Measurements from ENCODE around the gene SRGAP3.

Gene SRGAP3

DNA sequence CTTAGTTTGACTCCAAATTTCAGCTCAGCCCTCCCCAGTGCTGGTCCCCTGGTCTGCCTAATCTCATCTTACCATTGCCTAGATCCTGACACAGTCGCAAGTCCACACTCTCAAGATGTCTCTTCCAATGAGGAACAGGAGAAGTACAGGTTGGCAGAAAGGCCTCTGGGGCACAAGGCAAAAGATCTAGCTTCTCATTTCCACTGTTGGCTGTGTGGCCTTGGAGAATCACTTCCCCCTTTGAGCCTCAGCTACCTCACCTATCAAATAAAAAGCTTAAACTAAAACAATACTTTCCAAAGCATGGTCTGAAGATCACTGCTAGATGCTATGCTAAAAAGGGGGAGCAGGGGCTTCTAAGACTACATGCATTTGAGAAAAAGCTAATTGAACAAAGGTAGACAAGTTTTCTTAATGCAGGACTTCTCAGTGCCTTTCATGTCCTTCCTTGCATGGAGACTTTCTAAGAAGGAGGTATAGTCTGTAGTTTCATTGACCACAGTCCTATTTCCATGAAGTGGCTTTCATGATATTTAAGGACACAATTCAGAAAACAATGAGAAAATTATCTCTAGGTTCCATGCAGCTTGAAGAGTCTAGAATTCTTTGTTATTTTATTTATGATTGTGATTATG lies 168.1 kb downstream of the SRGAP3 start:
- DNase-seq (ENCODE audit: low read depth) = no peak

GRCh38 chr3:9080163-9080562 lies 169.3 kb downstream of the SRGAP3 start:
- DNase-seq (ENCODE audit: low read depth) = no peak

DNA sequence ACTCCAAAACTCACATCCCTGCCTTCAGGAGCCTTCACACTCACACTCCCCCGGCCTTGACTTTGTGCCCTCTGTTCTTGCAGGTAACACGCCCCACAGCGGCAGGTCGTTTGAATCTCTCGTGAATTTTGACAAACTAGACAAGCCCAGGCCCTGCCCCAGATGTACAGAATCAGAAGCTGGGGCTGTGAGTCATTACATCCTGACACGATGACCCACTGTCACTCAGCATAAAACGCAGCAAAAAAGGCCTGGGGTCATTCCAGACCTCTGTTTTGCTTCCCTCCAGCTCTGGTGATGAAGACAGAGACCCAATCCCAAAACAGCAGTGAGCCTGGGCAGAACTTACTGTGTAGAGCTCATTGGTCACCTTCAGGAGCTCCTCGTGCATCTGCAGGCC lies 169.8 kb downstream of the SRGAP3 start:
- DNase-seq (ENCODE audit: low read depth) = no peak

GRCh38 chr3:9078561-9079240 lies 170.7 kb downstream of the SRGAP3 start:
- DNase-seq (ENCODE audit: low read depth) = no peak

DNA sequence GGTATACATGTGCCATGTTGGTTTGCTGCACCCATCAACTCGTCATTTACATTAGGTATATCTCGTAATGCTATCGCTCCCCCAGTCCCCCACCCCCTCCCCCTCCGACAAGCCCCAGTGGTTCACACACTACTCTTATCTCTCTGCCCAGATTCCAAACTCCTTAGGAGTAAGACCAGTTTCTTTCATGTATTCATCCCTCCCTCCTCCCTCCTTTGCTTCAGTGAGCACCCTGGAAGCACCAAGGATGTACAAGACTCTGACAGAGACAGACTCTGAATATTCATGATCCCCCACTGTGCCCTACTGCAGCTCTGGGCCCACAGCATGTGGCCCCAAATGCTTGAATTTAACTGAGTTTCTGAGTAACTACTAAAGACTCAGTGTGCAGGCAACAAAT lies 172.4 kb downstream of the SRGAP3 start:
- DNase-seq (ENCODE audit: low read depth) = no peak

- no peak for DNase-seq (ENCODE audit: low read depth)
These were observed 173.7 kb downstream of the SRGAP3 start for GRCh38 chr3:9075762-9076161.

GRCh38 chr3:9074079-9074478 lies 175.4 kb downstream of the SRGAP3 start:
- no peak for DNase-seq (ENCODE audit: low read depth)

DNA sequence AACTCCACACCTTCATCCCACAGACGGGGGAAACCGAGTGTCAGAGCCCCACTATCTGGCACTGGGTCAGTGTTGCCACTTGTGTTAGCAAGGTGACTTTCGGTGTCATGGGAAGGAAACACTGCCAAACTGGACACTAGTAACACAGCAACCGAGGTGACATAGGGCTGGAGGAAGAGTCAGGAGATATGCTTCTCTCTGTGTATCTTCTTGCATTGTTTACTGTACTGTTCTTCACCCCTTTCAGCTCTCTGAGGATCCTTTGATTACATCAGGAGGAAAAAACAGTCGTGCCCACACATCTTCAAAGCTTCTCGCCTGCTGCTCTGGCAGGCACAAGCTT lies 176.8 kb downstream of the SRGAP3 start:
- no peak for DNase-seq (ENCODE audit: low read depth)

DNA sequence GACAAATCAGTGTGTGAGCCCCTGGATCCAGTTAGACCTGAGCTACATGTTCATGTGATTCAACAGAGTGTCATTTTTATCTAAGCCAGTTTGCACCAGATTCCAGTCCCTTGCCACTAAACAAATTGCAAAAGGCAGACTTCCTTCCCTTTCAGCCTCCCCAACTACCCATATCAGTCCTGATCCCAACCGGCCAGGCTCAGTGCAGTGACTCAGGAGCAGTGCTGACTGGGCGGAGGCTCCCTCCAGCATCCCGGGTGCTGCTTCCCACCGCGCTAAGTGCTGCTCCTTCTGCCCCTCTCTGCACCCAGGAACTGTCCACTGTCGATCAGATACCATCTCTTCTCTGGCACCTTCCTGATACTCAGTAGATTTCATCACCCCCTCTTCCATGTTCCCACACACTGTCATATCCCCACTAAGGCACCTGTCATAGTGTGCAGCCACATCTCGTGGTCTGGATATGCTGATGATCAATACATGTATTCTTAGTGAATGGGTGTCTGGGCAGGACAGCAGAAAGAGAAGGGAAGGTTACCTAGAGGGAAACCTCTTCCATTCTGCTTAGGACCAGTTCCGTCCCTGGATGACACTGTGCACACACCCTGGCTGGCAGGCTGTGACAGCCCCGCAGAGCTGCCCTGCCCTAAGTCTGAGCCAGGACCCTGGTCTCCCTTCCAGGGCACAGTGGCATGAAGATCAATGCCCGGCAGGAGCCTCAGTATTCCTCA lies 177.3 kb downstream of the SRGAP3 start:
- DNase-seq (ENCODE audit: low read depth) = no peak

DNA sequence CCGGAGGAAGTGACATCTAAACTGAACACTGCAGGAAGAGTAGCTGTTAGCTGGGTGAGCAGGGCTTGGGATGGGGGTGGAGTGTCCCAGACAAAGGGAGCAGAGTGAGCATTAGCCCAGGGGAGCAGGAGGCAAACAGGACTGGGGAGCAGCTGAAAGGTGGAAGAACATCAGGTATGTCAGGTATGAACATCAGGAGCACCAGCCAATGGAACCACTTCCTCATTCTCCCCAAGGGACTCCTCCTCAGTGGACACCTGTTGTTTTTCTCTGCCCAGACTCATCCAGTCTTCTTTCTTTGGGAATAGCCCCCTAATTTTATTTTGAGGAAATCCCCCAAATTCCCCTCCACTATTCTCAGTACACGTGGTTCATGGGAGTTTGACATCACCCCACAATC lies 178.5 kb downstream of the SRGAP3 start:
- no peak for DNase-seq (ENCODE audit: low read depth)

DNA sequence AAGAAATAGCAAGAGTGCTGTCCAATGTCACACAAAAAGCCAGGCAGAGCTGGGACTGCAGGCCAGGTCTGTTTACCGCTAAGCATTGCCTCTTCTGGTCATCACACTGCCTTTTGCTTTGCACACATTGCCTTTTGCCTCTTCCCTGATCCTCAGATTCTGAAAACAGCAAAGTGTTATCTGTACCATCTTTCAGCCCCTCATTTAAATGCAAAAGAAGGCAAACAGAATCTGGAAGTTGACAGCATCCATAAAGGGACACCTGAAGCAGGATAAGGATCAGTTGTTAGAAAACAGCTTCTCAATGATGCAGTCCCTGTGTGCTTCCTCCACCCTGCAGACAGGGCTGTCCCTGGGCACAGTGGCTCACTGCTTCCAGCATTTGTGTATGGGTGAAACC lies 179.5 kb downstream of the SRGAP3 start:
- DNase-seq (ENCODE audit: low read depth) = no peak

DNA sequence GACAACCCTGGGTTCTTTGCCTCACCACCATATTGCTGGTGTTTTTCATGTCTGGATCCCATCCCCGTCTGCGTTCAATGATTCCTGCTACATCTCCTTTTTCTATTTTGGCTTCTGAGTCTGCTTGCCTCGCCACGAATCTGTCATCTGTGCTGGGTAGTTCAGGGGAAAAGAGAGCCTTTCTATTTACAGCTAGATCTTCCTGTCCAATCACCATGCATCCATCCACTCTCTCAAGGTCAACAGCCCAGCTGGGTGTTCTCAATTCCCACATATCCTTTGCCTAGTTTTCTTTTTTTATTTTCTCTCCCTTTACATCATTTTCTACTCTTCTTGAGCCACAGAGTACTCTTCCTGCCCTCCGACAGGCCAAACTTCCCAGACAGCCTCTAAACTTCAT lies 181.4 kb downstream of the SRGAP3 start:
- no peak for DNase-seq (ENCODE audit: low read depth)

GRCh38 chr3:9067352-9067975 lies 182.0 kb downstream of the SRGAP3 start:
- DNase-seq (ENCODE audit: low read depth) = no peak

DNA sequence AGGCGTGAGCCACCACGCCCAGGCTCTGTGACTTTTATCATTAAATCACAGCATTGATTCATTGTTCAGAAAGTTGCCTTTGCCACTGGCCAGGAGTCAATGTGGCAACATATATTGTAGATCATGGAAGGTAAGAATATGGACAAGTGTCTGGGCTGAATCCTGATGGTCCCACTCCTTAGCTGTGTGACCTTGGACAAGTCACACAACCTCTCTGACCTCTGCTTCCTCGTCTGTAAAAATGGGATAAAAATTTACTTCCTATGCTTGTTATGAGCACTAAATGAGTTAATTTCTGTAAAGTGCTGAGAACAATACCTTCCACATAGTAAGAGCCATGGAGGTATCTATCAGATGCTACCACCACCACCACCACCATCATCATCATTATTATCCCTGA lies 182.7 kb downstream of the SRGAP3 start:
- DNase-seq (ENCODE audit: low read depth) = no peak

GRCh38 chr3:9066141-9066540 lies 183.3 kb downstream of the SRGAP3 start:
- DNase-seq (ENCODE audit: low read depth) = no peak

GRCh38 chr3:9064850-9065249 lies 184.6 kb downstream of the SRGAP3 start:
- DNase-seq (ENCODE audit: low read depth) = no peak

GRCh38 chr3:9064251-9064650 lies 185.2 kb downstream of the SRGAP3 start:
- DNase-seq (ENCODE audit: low read depth) = no peak

DNA sequence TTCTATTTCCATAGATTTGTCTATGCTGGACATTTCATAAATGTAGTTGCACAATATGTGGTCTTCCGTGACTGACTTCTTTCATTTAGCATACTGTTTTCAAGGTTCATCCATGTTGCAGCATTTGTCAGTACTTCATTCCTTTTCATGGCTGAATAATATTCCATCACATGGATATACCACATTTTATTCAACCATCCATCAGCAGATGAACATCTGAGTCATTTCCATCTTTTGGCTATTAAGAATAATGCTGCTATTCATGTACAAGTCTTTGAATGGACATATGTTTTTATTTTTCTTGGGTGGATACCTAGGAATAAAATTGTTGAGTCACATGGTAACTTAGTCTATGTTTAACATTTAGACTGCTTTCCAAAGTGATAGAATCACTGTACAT lies 186.9 kb downstream of the SRGAP3 start:
- DNase-seq (ENCODE audit: low read depth) = no peak

GRCh38 chr3:9061634-9062033 lies 187.8 kb downstream of the SRGAP3 start:
- DNase-seq (ENCODE audit: low read depth) = no peak

DNA sequence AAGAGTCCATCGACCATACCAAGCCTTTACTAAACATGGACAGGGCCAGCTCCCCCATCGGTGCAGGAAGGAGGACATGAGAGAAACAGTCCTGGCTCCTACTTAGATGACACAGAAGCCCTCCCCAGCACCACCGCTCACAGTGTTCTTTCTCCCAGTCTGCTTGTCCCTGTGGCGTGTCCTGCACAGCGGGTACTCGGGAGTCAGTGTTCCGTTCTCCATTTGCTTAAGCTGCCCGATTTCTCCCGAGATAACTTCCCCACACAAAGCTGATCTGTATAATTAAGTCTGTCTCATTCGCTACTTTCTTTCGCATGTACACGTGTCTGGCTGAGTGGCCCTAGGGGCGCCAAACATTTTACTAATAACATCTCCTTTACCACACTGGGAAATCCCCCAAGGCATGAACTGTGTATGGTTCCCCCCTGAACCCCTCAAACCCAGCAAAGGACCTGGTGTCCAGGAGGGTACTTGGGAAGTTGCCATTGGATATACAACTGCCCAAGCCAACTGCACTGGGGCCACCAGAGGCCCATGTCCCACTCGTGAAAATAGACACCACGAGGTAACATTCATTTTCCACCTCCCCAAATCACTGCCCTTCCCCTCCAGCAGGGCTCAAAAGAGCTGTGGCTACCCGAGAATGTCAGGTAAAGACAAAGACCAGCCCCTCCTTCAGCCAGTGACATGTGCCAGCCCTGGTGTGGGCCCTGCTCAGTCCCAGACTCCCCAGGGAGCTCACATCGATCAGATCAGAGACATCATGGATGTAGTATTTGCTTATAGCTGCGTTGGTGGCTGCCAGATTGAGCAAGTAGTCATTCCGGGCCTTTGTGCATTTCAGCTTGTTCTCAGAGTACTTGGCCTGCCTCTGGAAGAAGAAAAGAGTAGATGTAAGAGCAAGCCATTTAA lies 189.7 kb downstream of the SRGAP3 start:
- no peak for DNase-seq (ENCODE audit: low read depth)

GRCh38 chr3:9056581-9056980 lies 192.9 kb downstream of the SRGAP3 start:
- no peak for DNase-seq (ENCODE audit: low read depth)
